ENCODE results near the gene UBE2N. TPM values are rescaled to one million over a fixed set of nuclear protein-coding genes. Genes with fewer than 3 reads are reported as not detected.
A peak's percentile ranks its signal among the peaks of the same experiment; 100 is the strongest.
"Not testable (repeated sequence)": the region's sequence is repeated elsewhere in the genome, so short reads cannot be mapped to it uniquely, and the experiment has no call there.

UBE2N gene
- total RNA-seq, 2 experiments from 2014 or later = 157 to 189 TPM

DNA sequence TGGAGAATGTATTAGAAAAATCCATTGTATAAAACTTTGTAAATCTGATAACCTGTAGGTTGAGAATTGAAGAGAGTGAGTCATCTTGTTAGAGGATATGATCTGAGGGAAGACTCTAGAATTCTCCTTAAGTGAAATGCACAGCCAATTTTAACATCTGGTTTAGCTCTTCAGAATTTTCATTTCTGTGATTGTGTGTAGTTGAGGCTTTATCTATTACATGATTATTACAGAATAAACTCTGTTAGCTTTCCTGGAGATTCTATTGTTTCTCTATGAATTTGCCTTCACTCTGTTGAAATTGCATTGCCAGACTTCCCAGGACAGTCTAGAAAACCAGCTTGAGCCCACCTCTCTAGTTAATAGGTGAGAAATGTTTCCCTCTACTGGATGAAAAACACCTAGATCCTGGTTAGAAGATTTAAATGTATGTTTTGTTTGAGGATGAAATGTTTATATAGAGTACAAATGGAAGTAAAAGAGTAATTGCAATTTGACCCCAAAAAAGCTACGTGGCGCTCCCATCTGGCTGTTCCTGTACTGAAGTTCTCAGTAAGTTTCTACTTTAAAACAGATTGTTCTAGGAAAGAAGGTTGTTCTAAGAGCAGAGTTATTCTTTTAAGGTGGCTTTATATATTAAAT, 61.1 kb downstream of the UBE2N start:
- peak overlapping the region; percentile 100 for H3K27ac Mint-ChIP-seq
- ChIA-PET CTCF (interaction anchor here (0.7 to 1.7 kb wide), 5 partner anchors 11 to 178 kb away, joined by 3 to 6 read pairs (median 3); no protein-coding TSS in a partner anchor), POLR2A (interaction anchor here (0.6 kb wide), 1 partner anchor 39 kb away, joined by 6 read pairs; no protein-coding TSS in a partner anchor)
- no peak for DNase-seq
- no peaks in the 10 kb centered on the region for H3K27me3 Mint-ChIP-seq
- H3K4me3 Mint-ChIP-seq = peak overlapping the region; percentile 100
- H3K9me3 Mint-ChIP-seq = no peaks in the 10 kb centered on the region
- H3K4me1 Mint-ChIP-seq = peaks cover 49% of the 10 kb centered on the region
- H3K36me3 Mint-ChIP-seq (ENCODE audit: low read depth) = peaks cover 22% of the 10 kb centered on the region

DNA sequence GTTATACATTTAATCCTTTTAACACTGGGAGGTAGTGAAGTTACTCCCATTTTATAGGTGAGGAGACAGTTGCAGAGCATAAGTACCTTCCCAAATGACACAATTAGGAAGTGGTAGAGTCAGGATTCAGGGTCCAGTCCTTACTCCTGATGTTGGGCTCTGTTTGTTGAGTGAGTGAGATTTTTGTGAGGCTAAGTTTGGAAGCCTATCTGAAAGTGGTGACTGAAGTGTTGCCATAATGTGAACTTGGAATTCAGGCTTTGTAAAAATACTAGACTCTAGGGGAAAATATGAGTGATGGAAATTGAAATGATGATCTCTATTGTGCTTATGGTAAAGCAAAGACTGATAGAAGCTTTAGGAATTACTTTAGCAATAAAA, 61.8 kb downstream of the UBE2N start:
- no peaks in the 10 kb centered on the region for H3K27me3 Mint-ChIP-seq
- no peaks in the 10 kb centered on the region for H3K9me3 Mint-ChIP-seq
- H3K36me3 Mint-ChIP-seq (ENCODE audit: low read depth) = peaks cover 16% of the 10 kb centered on the region
- peak overlapping the region; percentile 100 for H3K27ac Mint-ChIP-seq
- CTCF ChIA-PET = interaction anchor here (1.2 to 1.4 kb wide), 3 partner anchors 11 to 36 kb away, joined by 3 to 6 read pairs (median 3); no protein-coding TSS in a partner anchor
- peaks cover 43% of the 10 kb centered on the region for H3K4me1 Mint-ChIP-seq
- DNase-seq = no peak
- peak overlapping the region; percentile 100 for H3K4me3 Mint-ChIP-seq
- POLR2A ChIA-PET = no interaction called here

DNA sequence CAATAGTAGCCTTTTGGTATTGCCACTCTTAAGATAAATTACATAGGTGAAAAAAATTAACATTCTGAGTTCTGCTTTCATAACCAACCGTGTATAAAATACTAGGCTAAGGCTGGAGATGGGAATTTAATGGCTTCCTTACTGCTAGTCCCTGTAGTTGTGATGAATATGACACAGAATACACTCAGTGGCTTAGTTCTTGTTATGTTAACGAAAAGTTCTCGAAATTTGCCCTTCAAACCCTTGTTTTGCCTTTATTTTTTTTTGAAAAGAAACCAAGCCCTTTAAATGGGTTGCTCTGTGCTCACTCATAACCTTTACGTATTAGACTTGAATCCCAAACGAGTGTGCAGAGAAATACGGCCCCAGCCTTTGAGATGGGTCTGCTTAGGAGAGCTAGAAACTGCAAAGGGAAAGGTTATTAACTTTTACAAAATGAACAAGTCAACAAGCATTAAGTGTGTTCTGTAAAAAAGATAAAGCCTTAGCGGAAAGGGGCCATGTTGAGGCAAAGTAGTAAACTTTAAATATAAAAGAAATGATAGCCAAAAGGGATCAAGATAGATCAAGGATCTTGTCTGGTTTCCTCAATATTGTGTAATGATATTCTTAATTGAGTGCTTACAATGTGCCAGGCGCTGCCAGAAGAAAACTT, 62.3 kb downstream of the UBE2N start:
- no peaks in the 10 kb centered on the region for H3K9me3 Mint-ChIP-seq
- peak overlapping the region; percentile 100 for H3K4me3 Mint-ChIP-seq
- no peaks in the 10 kb centered on the region for H3K27me3 Mint-ChIP-seq
- POLR2A ChIA-PET = no interaction called here
- CTCF ChIA-PET = interaction anchor here (1.3 kb wide), 1 partner anchor 36 kb away, joined by 3 read pairs; no protein-coding TSS in a partner anchor
- H3K27ac Mint-ChIP-seq = peak overlapping the region; percentile 100
- DNase-seq = no peak
- peaks cover 42% of the 10 kb centered on the region for H3K4me1 Mint-ChIP-seq
- H3K36me3 Mint-ChIP-seq (ENCODE audit: low read depth) = peaks cover 15% of the 10 kb centered on the region

DNA sequence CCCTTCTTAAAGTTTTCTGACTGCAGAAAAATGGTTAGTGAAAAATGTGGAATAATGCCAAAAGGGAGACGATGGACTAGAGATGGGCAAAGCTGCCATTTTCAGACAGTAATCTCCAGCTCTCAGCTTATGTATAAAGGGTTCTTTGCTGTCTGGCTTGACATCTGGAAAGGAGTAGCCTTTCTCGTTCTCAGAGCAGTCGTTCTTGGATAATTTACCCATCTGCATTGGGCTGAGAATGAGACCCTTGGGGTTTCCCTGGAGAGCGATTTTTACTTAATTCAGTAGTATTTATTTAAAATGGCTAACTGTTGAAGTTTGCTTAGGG, 62.8 kb downstream of the UBE2N start:
- Mint-ChIP-seq H3K4me1 (peaks cover 43% of the 10 kb centered on the region), H3K27me3 (no peaks in the 10 kb centered on the region), H3K27ac (peak overlapping the region; percentile 100), H3K4me3 (peak overlapping the region; percentile 100), H3K36me3 (ENCODE audit: low read depth) (peaks cover 15% of the 10 kb centered on the region), H3K9me3 (no peaks in the 10 kb centered on the region)
- POLR2A ChIA-PET = no interaction called here
- CTCF ChIA-PET = no interaction called here
- no peak for DNase-seq

DNA sequence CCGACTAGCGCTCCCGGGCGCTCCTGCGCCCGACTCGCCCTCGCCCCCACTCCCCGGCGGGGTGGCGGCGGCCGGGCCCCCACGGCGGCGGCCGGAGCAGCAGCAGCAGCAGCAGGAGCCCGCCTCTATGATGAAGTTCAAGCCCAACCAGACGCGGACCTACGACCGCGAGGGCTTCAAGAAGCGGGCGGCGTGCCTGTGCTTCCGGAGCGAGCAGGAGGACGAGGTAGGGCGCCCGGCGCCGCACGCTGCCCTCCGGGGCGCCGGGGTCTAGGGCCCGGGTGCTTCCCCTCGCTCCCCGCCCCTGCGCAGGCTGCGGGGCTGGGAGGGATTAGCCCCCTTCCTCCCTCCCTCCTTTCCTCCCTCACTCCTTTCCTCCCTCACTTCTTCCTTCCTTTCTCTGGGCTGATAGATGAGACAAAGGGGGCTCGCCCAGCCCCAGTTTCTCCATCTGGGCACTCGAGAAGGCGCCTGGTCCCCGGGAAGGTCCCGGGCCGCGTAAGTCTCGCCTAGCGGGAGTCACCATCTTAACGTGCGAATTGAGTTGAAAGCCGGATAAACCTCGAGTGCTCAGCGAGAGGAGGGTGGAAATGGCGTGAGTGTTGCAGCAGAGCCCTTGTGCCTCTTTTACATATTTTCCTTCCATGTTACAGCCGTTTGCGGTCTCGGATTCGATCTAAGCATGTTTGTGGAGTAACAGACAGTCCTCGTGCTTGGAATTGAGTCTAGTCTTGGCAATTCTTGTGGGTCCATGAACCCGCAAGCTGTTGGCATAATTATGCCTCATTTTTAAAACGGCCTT, 63.4 kb downstream of the UBE2N start:
- DNase-seq = peak; percentile 70
- Mint-ChIP-seq H3K4me3 (peak overlapping the region; percentile 100), H3K27ac (peak overlapping the region; percentile 100), H3K36me3 (ENCODE audit: low read depth) (peaks cover 14% of the 10 kb centered on the region), H3K4me1 (peaks cover 44% of the 10 kb centered on the region)
- CTCF ChIA-PET, POLR2A ChIA-PET, H3K9me3 Mint-ChIP-seq, H3K27me3 Mint-ChIP-seq: not testable (repeated sequence)

DNA sequence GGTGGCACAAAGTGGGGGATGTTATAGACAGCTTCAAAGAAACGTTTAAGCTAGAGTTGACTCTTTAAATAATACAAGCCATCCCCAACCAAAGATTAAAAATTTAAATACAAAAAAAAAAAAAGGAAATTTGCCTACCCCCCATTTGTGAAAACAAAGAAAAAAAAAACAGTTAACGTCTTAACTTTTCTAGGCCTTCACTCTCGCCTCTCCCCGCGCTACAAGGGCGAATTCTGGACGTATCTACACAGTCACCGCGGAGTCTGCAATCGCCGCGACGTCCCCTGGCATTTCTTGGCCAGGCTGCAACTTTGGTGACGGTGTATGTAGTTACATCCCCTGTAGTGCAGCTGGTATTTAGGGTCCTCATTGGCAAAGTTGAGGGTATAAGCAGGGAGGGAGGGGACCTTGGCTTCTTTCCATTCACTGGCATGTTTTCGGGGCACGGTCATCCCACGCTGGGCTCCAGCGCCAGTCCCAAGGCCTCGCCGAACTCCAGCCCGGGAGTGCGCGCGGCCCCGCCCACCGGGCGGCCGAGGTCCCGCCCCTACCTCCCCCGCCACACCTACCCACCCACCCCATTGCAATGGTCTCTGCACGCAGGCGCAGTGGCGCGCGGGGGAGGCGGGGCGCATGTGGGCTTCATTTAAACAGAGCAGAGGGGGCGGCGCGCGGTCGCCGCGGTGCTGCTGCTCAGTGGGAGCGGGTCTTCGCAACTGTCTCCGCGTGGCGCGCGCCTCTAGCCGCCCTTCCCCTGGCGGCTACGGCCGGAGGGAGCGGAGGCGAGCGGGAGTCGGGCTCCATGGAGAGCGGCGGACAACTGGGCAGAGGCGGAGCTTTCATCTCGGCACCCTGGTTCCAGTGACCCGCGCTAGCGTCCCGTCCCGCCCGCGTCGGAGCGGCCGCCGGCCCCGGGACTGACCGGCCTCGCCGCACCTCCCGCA, 64.2 kb downstream of the UBE2N start, which contains the start of gene NUDT4:
Gene NUDT4, plus strand, starts transcription at position 674 of the 944 bp plus-strand sequence. CDS start 398 bp downstream, outside the sequence.
- Mint-ChIP-seq H3K4me1 (peaks cover 38% of the 10 kb centered on the region), H3K9me3 (no peaks in the 10 kb centered on the region), H3K27me3 (no peaks in the 10 kb centered on the region), H3K36me3 (ENCODE audit: low read depth) (peaks cover 8% of the 10 kb centered on the region), H3K4me3 (peak within 1 kb of the TSS; percentile 100), H3K27ac (peak within 1 kb of the TSS; percentile 100)
- ChIA-PET POLR2A (interaction anchor here (0.6 to 0.7 kb wide), 2 partner anchors 20 to 359 kb away, joined by 3 to 4 read pairs; no protein-coding TSS in a partner anchor), CTCF (interaction anchor here (1.0 to 1.6 kb wide), 3 partner anchors 11 to 123 kb away, joined by 3 to 4 read pairs (median 4); no protein-coding TSS in a partner anchor)
- peak; percentile 97 for DNase-seq

DNA sequence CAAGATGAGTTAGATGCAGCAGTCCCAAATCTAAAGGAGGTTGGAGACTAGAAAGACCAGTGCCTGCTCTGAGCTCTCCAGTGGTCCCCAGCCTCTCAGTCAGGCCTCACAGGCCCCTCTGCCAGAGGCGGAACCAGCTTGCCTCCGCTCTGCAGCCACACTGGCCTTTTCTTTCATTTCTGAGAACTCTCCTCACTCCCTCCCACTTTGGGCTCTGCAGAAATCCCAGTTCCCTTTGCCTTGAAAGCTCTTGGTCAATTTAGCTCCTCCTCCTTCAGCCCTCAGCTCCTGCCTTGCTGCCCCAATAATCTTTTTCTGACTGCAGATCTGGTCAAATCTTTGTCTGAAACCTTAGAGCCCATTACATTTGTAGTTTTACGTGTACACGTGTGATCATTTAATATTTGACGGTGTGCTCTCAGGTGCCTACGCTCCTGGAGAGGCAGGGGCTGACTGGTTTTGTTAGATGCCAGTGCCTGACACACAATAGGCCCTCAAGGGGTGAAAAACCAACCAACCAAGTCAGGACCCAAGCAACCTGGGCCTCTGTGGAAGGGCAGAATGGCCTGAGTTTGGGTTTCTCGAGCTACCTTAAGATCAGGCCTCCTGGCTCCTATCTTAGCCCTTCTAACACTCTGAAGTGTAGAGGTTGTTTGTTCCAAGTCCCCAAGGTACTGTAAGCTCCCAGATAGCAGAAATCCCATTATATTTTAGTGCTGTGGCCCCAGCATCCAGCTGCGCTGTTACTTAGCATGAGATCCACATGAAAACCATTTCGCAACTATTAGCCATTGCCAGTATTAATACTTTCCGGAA, 65.1 kb downstream of the UBE2N start:
- H3K4me3 Mint-ChIP-seq = peak overlapping the region; percentile 78
- no peaks in the 10 kb centered on the region for H3K9me3 Mint-ChIP-seq
- CTCF ChIA-PET = interaction anchor here (1.0 to 1.6 kb wide), 4 partner anchors 10 to 122 kb away, joined by 3 to 6 read pairs (median 4); no protein-coding TSS in a partner anchor
- H3K27me3 Mint-ChIP-seq = no peaks in the 10 kb centered on the region
- H3K4me1 Mint-ChIP-seq = peaks cover 32% of the 10 kb centered on the region
- H3K27ac Mint-ChIP-seq = no peak overlapping the region
- peaks cover 4% of the 10 kb centered on the region for H3K36me3 Mint-ChIP-seq (ENCODE audit: low read depth)
- POLR2A ChIA-PET = interaction anchor here (0.6 to 0.7 kb wide), 2 partner anchors 21 to 360 kb away, joined by 3 to 4 read pairs; no protein-coding TSS in a partner anchor
- no peak for DNase-seq

DNA sequence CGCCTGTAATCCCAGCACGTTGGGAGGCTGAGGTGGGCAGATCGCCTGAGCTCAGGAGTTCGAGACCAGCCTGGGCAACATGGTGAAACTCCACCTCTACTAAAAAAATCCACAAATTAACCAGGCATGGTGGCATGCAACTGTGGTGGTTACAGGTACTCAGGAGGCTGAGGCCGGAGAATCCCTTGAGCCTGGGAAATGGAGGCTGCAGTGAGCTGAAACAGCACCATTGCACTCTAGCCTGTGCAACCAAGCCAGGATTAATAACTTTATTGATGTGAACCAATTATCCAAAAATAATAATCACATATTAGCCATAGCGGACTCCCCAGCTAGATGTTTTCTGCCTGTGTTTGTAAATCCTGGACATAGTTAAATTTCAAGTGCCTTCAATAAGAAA, 65.8 kb downstream of the UBE2N start:
- CTCF ChIA-PET = interaction anchor here (1.0 to 1.3 kb wide), 2 partner anchors 12 to 20 kb away, joined by 3 to 6 read pairs; no protein-coding TSS in a partner anchor
- no peak overlapping the region for H3K4me3 Mint-ChIP-seq
- peaks cover 25% of the 10 kb centered on the region for H3K4me1 Mint-ChIP-seq

DNA sequence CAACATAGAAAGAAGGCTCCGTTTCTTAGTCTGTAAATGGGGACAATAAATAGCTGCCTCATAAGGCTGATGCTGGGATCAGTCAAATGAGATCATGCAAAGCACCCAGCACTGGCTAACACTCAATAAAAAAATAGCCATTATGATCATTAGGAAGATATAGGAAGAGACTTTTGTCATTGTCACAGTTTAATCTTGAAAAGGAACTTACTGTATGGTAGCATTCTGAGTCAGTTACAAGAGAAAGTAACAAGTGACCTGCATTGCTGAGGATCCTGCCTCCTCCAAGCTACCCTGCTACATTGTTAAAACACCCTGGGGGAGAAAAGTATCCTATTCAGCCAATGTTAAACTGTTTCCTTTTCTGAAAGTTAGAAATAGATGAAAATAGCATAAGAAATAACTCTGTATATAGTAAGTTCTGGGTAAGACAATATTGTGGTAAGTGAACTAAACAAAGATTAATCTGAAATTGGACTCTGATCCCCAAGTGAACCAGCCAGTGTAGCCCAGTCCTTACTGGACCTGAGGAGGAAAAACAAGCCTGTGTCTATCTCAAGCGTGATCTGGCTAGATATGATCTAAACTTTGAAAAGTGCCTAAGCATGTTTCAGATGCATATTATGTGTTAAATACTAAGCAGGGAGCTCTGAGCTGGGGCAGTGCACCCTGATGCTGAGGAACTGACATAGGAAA, 67.6 kb downstream of the UBE2N start:
- no peak for DNase-seq
- no peaks in the 10 kb centered on the region for H3K36me3 Mint-ChIP-seq (ENCODE audit: low read depth)
- H3K27ac Mint-ChIP-seq = no peak overlapping the region
- H3K27me3 Mint-ChIP-seq = no peaks in the 10 kb centered on the region
- H3K9me3 Mint-ChIP-seq = no peaks in the 10 kb centered on the region
- ChIA-PET POLR2A (no interaction called here), CTCF (interaction anchor here (0.5 to 1.1 kb wide), 4 partner anchors 17 to 1776 kb away, joined by 3 read pairs; no protein-coding TSS in a partner anchor)
- peaks cover 14% of the 10 kb centered on the region for H3K4me1 Mint-ChIP-seq
- H3K4me3 Mint-ChIP-seq = no peak overlapping the region

More for the DNA sequence above, 65.8 kb downstream of the UBE2N start:
- Mint-ChIP-seq H3K27ac (no peak overlapping the region), H3K9me3 (no peaks in the 10 kb centered on the region), H3K36me3 (ENCODE audit: low read depth) (no peaks in the 10 kb centered on the region), H3K27me3 (no peaks in the 10 kb centered on the region)
- no peak for DNase-seq
- POLR2A ChIA-PET = no interaction called here

DNA sequence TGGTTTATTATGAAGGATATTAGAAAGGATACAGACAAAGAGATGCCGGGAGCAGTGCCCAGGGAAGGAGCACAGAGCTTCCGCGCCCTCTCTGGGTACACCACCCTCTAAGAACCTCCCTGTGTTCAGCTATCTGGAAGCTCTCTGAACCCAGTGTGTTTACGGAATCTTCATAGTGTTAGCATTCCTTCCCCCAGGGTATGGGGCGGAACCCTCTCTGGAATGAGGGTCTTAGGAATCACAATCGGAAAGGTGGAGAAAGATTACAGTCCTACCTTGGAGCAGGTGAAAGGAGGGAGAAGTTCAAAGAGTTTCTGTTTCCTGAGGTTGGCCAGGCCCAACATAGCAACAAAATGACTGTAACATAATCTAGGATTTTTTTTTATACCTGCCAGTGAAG, 70.8 kb downstream of the UBE2N start:
- Mint-ChIP-seq H3K9me3 (no peaks in the 10 kb centered on the region), H3K36me3 (ENCODE audit: low read depth) (no peaks in the 10 kb centered on the region), H3K27me3 (no peaks in the 10 kb centered on the region), H3K27ac (no peak overlapping the region), H3K4me1 (peaks cover 5% of the 10 kb centered on the region), H3K4me3 (no peak overlapping the region)
- ChIA-PET CTCF (interaction anchor here (1.6 kb wide), 1 partner anchor 14 kb away, joined by 3 read pairs; no protein-coding TSS in a partner anchor), POLR2A (no interaction called here)
- no peak for DNase-seq

DNA sequence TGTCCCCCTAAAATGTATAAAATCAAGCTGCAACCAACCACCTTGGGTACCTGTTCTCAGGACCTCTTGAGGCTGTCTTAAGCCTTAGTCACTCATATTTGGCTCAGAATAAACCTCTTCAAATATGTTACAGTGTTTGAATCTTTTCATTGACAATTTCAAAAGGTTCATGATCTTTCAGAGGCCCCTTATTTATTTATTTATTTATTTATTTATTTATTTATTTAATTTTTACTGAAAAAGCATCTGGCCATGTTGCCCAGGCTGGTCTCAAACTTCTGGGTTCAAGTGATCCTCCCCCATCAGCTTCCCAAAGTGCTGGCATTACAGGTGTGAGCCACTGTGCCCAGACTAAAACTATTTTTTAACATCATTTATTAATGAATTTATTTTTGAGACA, 72.2 kb downstream of the UBE2N start:
- DNase-seq = no peak
- CTCF ChIA-PET = no interaction called here
- Mint-ChIP-seq H3K4me3 (no peak overlapping the region), H3K27me3 (no peaks in the 10 kb centered on the region), H3K27ac (no peak overlapping the region), H3K9me3 (no peaks in the 10 kb centered on the region), H3K36me3 (ENCODE audit: low read depth) (no peaks in the 10 kb centered on the region), H3K4me1 (peaks cover 6% of the 10 kb centered on the region)
- POLR2A ChIA-PET = no interaction called here

Measured in activated CD4-positive, alpha-beta T cell treated with anti-CD3 and anti-CD28 coated beads, Interleukin-2, amount 10 ng/mL, durations not matched to agents 7 days and 5 days (primary cell).